Subcutaneous abdominal adipose tissue (tissue), 5 donors: Measurements from ENCODE around the gene ENTPD2.
A peak's percentile ranks its signal among the peaks of the same experiment; 100 is the strongest.

Experiments
- H3K27ac ChIP-seq: one replicate; pipeline ENCODE4 v1.7.0; 2013; ENCODE audit warnings: low read depth, mild to moderate bottlenecking, inconsistent platforms, low read length, moderate library complexity
- H3K27me3 ChIP-seq, 5 donors: one replicate each; pipeline ENCODE4 v1.7.0; 2013; ENCODE audit warnings: low read length in 5 of 5, inconsistent platforms in 1 of 5; ENCODE audit not compliant: control insufficient read depth in 5 of 5, insufficient read depth in 4 of 5
- H3K36me3 ChIP-seq, 5 donors: one replicate each; pipeline ENCODE4 v1.7.0; 2013; ENCODE audit warnings: low read length in 5 of 5; ENCODE audit not compliant: control insufficient read depth in 5 of 5, insufficient read depth in 5 of 5
- H3K4me1 ChIP-seq, 5 donors: one replicate each; pipeline ENCODE4 v1.7.0; 2013; ENCODE audit warnings: low read length in 5 of 5, mild to moderate bottlenecking in 3 of 5, moderate library complexity in 1 of 5; ENCODE audit not compliant: control insufficient read depth in 5 of 5, insufficient read depth in 5 of 5
- H3K4me3 ChIP-seq, 5 donors: one replicate each; pipeline ENCODE4 v1.7.0; 2013; ENCODE audit warnings: low read length in 5 of 5, low read depth in 1 of 5
- H3K9ac ChIP-seq, 5 donors: one replicate each; pipeline ENCODE4 v1.7.0; 2013; ENCODE audit warnings: low read length in 5 of 5, mild to moderate bottlenecking in 4 of 5, moderate library complexity in 3 of 5
- H3K9me3 ChIP-seq, 5 donors: one replicate each; pipeline ENCODE4 v1.7.0; 2013; ENCODE audit warnings: low read length in 5 of 5; ENCODE audit not compliant: control insufficient read depth in 5 of 5
- donor health status: healthy.
- donor health status: healthy.
- donor health status: healthy.
- donor health status: healthy.
- donor health status: healthy.

ENTPD2 gene

DNA sequence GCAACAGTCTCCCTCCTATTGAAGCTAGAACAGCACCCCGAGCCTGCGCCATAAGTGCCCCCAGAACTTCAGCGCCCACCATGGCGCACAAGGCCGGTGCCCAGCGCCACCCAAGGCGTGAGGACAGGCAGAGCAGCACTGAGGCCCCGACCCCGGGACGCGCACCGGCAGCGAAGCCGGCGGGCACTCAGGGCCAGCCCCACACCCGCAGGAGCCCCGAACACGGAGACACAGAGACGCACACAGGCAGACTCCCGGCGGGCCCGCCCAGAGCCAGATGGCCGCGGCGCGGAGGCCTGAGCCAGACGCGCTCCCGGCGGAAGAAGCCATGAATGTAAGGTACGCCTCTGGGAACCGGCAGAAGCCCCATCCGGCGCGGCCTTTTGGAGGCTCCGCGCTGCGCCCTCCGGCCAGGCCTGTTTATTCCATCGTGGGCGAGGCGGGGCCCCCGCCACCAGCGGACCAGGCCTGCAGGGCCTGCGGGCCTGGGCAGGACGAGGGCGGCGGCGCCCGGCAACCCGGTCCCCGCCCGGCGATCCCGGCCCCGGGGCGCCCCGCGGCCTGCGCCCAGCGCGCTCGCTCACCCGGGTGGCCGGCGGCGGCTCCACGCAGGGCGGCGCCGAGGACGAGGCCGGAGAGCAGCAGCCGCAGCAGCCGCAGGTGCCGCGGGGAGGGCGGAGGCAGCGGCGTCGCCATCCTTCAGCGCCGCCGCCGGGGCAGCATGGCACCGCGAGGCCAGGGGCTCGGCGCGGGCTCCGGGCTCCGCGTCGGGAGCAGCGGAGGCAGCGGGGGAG is 8.4 kb downstream of the ENTPD2 start:
- Histone ChIP-seq H3K4me1 (peaks cover 4 to 53% (median 29%) of the 10 kb centered on the region in 5 donors), H3K9me3 (no peaks in the 10 kb centered on the region), H3K9ac (peak overlapping the region in 4 of 5 donors; percentile 26 to 78 (median 52)), H3K27me3 (peaks cover 21 to 59% (median 36%) of the 10 kb centered on the region in 5 donors), H3K4me3 (peak overlapping the region; percentile 31 to 72 (median 69)), H3K36me3 (peaks cover 0 to 10% (median 0%) of the 10 kb centered on the region in 5 donors), H3K27ac (no peak overlapping the region)

DNA sequence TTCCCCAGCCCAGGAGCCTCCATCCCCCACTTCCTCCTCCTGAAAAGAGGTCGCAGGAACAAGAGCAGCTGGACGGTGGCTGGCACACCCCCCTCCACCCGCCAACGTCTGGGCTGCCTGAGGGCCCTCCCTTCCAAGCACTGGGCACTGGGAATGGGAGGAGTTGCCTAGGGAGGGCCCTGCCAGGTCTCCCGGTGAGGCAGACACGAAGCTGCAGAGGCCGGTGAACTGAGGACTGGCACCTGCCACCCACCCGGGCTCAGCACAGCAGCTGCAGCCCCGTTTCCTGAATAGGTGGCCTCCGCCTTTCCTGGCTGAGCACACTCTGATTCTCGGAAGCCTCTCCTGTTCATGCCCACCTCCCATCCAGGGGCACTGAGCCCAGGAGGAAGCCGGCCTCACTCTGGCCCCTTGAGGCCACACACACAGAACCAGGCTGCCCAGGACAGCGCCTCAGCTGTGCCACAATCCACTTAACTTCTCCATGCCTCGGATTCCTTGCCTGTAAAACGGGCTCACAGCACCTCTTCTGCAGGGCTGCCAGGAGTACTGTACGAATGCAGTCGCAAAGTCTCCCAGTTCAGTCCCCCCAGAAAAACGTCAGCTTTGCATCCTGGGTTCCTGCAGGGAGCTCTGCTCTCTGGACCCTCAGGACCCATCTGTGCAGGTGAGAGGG is 9.2 kb downstream of the ENTPD2 start:
- no peak overlapping the region for H3K27ac ChIP-seq
- H3K36me3 ChIP-seq = peaks cover 0 to 17% (median 3%) of the 10 kb centered on the region in 5 donors
- H3K4me1 ChIP-seq = peaks cover 4 to 55% (median 29%) of the 10 kb centered on the region in 5 donors
- H3K4me3 ChIP-seq = peak overlapping the region; percentile 31 to 71 (median 69)
- peaks cover 15 to 53% (median 29%) of the 10 kb centered on the region in 5 donors for H3K27me3 ChIP-seq
- H3K9ac ChIP-seq = peak overlapping the region in 4 of 5 donors; percentile 26 to 78 (median 52)
- H3K9me3 ChIP-seq = no peaks in the 10 kb centered on the region

DNA sequence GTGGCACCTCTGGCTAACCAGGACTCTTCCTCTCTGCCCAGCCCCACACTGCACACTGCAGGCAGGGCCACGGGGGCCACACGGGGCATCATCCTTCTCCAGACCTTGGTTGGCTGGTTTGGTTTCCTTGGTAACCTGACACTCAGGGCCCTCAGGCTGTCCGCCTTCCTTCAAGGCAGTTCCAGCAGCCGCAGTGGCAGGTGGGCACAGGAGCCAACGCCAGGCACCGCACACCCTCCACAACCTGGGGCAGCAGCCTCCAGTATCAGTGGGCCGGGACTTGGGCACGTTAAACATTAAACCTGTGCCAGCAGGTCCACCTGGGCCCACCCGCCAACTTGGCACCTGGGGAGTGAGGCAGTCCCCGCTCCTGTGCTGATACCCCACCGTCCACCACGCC is 9.8 kb downstream of the ENTPD2 start:
- Histone ChIP-seq H3K27me3 (peaks cover 12 to 47% (median 23%) of the 10 kb centered on the region in 5 donors), H3K4me1 (peaks cover 4 to 55% (median 29%) of the 10 kb centered on the region in 5 donors), H3K4me3 (peak overlapping the region in 2 of 5 donors; percentile 71), H3K9ac (peak overlapping the region in 3 of 5 donors; percentile 6 to 78 (median 60)), H3K36me3 (peaks cover 0 to 23% (median 9%) of the 10 kb centered on the region in 5 donors), H3K27ac (no peak overlapping the region), H3K9me3 (no peaks in the 10 kb centered on the region)

DNA sequence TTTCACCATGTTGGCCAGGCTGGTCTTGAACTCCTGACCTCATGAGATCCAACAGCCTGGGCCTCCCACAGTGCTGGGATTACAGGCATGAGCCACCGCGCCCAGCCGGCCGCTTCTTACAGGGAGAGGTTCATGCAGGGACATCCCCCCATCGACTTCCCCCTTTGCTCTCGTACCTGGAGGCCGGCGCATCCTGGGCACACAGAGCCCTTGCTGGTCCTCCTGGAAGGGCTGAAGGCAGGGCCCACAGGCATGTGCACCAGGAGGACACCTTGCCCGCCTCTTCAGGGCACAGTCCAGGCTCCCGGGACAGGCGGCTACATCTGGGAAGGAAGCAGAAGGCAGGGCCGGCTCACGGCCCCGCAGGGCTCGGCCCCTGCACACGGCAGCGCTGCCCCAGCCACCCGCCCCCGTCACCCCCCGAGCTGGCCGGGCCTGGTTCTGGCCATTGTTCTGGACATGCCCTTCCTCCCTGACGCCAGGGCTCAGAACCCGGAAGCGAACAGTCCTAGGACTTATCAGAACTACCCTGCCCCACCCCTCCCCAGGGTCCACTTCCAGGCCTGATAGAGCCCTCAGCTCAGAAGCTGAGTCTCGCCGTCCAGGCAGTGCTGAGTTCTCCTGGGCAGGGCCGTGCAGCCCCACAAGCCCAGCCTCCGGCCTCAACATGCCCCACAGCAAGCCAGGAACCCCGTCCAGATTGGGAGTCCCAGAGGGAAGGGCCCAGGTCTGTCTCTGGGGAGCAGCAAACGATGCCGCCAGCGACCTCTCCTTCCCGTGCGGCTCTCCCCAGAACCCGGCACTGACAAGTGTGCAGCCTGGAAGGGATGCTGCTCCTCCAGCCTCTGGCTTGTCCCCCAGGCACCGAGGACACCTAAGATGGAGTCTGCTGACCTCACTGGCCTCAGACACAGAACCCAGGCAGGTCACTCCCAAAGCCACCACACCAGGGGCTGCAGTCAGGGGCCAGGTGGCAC is 10.8 kb downstream of the ENTPD2 start:
- Histone ChIP-seq H3K4me1 (peaks cover 4 to 55% (median 29%) of the 10 kb centered on the region in 5 donors), H3K9ac (peak overlapping the region in 2 of 5 donors; percentile 6 to 33), H3K36me3 (peaks cover 0 to 28% (median 14%) of the 10 kb centered on the region in 5 donors), H3K4me3 (peak overlapping the region in 3 of 5 donors; percentile 22 to 71 (median 71)), H3K27me3 (peaks cover 9 to 40% (median 18%) of the 10 kb centered on the region in 5 donors), H3K9me3 (no peaks in the 10 kb centered on the region), H3K27ac (no peak overlapping the region)

DNA sequence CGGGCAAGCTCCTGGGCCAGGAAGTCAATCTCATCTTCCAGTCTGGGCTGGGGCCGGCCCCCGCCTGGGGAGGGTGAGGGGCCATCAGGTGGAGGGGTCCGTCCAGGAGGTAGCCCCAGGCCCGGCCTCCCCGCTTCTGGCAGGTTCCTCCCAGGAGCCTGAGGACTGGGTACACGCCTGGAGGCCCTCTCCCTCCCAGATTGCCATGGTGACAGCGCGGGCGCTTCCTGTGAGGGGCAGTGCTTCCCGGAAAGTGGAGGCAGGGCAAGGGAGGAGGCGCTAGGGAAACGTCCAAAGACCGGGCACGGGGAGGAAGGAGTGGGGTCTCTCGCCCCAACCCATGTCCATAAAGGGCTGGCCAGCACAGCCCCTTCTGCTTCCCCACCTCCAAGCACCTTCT is 12.7 kb downstream of the ENTPD2 start:
- Histone ChIP-seq H3K4me3 (no peak overlapping the region), H3K36me3 (peaks cover 0 to 37% (median 14%) of the 10 kb centered on the region in 5 donors), H3K9me3 (no peaks in the 10 kb centered on the region), H3K27me3 (peaks cover 4 to 26% (median 9%) of the 10 kb centered on the region in 5 donors), H3K27ac (no peak overlapping the region), H3K4me1 (peaks cover 4 to 49% (median 24%) of the 10 kb centered on the region in 5 donors), H3K9ac (peak overlapping the region in 1 of 5 donors; percentile 23)

DNA sequence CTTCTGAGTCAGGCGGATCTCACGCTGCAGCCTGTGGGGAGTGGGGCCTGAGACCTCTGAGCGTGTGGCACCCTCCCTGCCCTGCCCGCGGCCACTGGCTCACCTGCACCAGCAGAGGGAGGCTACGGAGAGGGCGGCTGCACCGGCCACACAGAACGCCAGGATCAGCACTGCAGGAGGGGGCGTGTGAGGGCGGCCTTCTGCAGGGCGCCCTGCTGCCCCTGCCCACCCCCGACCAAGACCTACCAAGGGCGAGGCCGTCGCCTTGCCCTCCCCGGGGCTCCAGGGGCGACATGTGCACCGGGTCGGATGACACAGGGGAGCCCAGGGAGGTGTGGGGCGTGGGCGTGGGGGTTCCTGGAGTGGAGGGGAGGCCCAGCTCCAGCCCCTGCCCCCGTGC is 13.3 kb downstream of the ENTPD2 start:
- H3K9ac ChIP-seq = no peak overlapping the region
- H3K27me3 ChIP-seq = peaks cover 4 to 24% (median 9%) of the 10 kb centered on the region in 5 donors
- no peak overlapping the region for H3K4me3 ChIP-seq
- no peaks in the 10 kb centered on the region for H3K9me3 ChIP-seq
- peaks cover 0 to 37% (median 14%) of the 10 kb centered on the region in 5 donors for H3K36me3 ChIP-seq
- H3K4me1 ChIP-seq = peaks cover 4 to 45% (median 22%) of the 10 kb centered on the region in 5 donors
- H3K27ac ChIP-seq = no peak overlapping the region

DNA sequence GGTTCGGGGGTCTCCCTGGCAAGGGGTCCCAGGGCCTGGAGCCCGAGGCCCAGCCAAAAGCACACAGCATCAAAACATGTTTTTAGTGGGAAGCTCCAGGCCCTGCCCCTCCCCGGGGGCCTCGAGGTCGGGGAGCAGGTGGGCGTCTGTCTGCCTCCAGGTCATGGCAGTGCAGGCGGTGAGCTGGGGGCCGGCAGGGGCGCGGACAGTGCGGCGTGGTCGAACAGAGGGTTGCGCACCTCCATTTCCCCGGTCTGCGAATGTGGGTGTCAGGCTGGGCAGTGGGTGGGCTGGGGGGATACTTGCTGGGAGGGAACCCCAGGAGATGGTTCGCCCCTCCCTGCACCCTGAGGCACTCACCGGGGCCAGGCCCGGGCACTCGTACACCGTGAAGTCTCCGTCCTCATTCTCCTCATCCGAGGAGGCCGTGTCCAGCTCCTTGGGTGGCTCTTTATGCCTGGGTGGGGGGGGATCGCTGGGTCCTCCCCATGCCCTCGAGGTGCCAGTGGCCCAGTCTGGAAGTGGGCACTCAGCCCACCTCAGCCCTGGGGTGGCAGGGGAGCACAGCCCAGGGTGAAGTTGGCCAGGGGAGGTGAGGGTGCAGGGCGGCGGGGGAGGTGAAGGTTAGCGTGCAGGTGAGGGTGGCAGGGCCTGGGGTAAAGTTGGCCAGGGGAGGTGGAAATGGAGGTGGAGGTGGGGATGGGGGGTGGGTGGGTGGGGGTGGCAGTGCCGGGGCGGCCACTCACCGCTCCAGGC is 14.1 kb downstream of the ENTPD2 start:
- Histone ChIP-seq H3K27ac (no peak overlapping the region), H3K27me3 (peaks cover 0 to 18% (median 5%) of the 10 kb centered on the region in 5 donors), H3K4me1 (peaks cover under 1 to 45% (median 23%) of the 10 kb centered on the region in 5 donors), H3K9me3 (no peaks in the 10 kb centered on the region), H3K36me3 (peaks cover 0 to 37% (median 14%) of the 10 kb centered on the region in 5 donors), H3K4me3 (no peak overlapping the region), H3K9ac (no peak overlapping the region)

DNA sequence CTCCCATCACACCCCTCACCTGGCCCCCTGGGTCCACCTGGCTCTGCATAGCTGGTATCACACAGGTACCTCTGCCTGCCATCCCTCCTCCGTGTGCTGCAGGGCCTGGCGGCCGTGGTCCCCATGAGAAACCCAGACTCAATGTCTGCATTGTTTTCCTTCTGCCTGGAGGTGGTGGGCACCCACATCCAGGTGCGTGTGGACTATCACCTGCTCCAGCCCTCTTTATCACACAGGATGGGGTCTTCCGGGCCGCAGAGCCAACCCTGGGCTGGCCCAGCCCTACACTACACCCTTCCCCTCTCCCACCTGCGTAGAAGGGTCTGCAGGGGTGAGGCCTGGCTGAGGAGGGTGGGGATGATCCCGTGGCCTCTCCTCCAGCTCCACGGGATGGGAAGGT is 14.9 kb downstream of the ENTPD2 start:
- Histone ChIP-seq H3K4me3 (no peak overlapping the region), H3K9me3 (no peaks in the 10 kb centered on the region), H3K4me1 (peaks cover 0 to 42% (median 20%) of the 10 kb centered on the region in 5 donors), H3K27me3 (peaks cover 0 to 10% (median 0%) of the 10 kb centered on the region in 5 donors), H3K27ac (no peak overlapping the region), H3K9ac (no peak overlapping the region), H3K36me3 (peaks cover 0 to 37% (median 14%) of the 10 kb centered on the region in 5 donors)

DNA sequence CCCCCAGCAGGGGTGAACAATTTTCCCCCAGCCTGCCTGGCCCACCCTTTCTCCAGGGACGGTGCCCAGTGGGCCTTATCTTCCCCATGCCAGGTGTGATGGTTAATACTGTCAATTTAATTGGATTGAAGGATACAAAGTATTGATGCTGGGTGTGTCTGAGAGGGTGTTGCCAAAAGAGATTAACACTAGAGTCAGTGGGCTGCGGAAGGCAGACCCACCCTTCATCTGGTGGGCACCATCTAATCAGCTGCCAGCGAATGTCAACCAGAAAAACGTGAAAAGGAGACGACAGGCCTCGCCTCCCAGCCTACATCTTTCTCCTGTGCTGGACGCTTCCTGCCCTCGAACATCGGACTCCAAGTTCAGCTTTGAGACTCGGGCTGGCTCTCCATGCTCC is 16.4 kb downstream of the ENTPD2 start:
- Histone ChIP-seq H3K4me1 (peaks cover 0 to 35% (median 15%) of the 10 kb centered on the region in 5 donors), H3K9ac (no peak overlapping the region), H3K9me3 (no peaks in the 10 kb centered on the region), H3K27ac (no peak overlapping the region), H3K4me3 (no peak overlapping the region), H3K36me3 (peaks cover 0 to 37% (median 14%) of the 10 kb centered on the region in 5 donors), H3K27me3 (peaks cover 0 to 3% (median 0%) of the 10 kb centered on the region in 5 donors)
